Skeletal muscle tissue (tissue), 4 donors: ENCODE results near the gene EMILIN1. TPM values are rescaled to one million over a fixed set of nuclear protein-coding genes. Genes with fewer than 3 reads are reported as not detected.

ENCODE experiments used
- H3K27ac ChIP-seq: one replicate; pipeline ENCODE4 v1.7.0; 2013; ENCODE audit warnings: mild to moderate bottlenecking, low read depth, low read length, inconsistent platforms
- H3K27me3 ChIP-seq, 3 donors: one replicate each; pipeline ENCODE4 v1.7.0; 2013; ENCODE audit warnings: low read length in 3 of 3; ENCODE audit not compliant: control insufficient read depth in 3 of 3, insufficient read depth in 3 of 3
- H3K36me3 ChIP-seq, 3 donors: one replicate each; pipeline ENCODE4 v1.7.0; 2013; ENCODE audit warnings: low read length in 3 of 3; ENCODE audit not compliant: control insufficient read depth in 3 of 3, insufficient read depth in 3 of 3
- H3K4me1 ChIP-seq, 3 donors: one replicate each; pipeline ENCODE4 v1.7.0; 2013; ENCODE audit warnings: low read length in 3 of 3, mild to moderate bottlenecking in 3 of 3; ENCODE audit not compliant: control insufficient read depth in 3 of 3, insufficient read depth in 3 of 3
- H3K4me3 ChIP-seq, 3 donors: one replicate each; pipeline ENCODE4 v1.7.0; 2013; ENCODE audit warnings: low read length in 3 of 3
- H3K9ac ChIP-seq, 3 donors: one replicate each; pipeline ENCODE4 v1.7.0; 2013; ENCODE audit warnings: low read length in 3 of 3, mild to moderate bottlenecking in 3 of 3, moderate library complexity in 2 of 3, low read depth in 1 of 3
- H3K9me3 ChIP-seq, 3 donors: one replicate each; pipeline ENCODE4 v1.7.0; 2013; ENCODE audit warnings: low read length in 3 of 3; ENCODE audit not compliant: control insufficient read depth in 3 of 3
- total RNA-seq: library from RNA; depleted of rRNA; stranded (reverse); fragments of >200 nt; gene quantifications from one replicate; pipeline ENCODE4 v1.2.3, GENCODE V29; 2014
- donor health status: Osteomylitis.

The EMILIN1 gene
- total RNA-seq, 1 donor from 2014 or later: 61.6 TPM

DNA sequence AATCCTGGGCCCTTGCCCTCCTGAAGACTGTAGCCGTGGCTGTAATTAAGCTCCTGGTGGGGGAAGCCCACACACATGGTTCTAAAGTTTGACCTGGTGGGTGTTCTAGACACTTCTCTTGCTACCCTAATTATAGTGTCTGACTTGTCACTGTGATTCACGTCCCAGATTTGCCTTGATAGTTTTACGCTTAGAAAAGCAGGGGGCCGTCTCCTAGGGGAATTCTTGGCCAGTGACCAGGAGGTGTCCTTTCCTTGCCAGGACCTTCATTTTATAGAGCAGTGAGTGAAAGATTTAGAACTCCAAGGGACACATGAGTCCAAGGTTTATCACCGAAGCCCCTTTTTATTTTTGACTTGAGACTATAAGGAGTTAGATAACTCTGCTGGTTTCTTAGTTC lies 36.7 kb upstream of the EMILIN1 start:
- H3K36me3 ChIP-seq: peaks cover 42 to 47% (median 42%) of the 10 kb centered on the region in 3 donors
- H3K9me3 ChIP-seq: no peaks in the 10 kb centered on the region
- H3K4me1 ChIP-seq: peaks cover 3 to 13% (median 11%) of the 10 kb centered on the region in 3 donors
- no peak overlapping the region for H3K4me3 ChIP-seq
- H3K27ac ChIP-seq: peak overlapping the region; percentile 14
- no peak overlapping the region for H3K9ac ChIP-seq
- H3K27me3 ChIP-seq: no peaks in the 10 kb centered on the region

DNA sequence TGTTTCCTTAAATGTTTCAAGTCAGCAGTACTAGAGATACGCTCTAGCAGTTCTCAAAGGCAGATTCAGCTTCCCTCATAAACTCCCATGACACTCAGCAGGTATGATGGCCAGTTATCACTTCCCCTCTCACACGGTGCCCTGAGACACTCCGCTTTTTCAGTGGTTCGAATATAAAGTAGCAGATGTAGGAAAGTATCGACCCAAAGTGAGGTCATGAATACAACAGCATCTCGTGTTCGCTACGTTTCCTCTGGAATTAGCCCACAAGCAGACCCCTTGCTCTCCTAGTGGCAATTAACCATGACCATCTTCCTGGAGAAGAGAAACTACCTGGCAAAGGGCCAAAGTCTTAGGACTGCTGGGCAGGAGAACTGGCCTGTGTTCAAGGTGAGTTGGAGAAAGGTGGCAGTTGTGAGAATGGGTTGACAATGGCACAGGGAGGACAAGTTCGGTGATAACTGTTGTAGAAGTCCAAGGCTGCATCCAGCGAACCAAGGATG lies 36.2 kb upstream of the EMILIN1 start:
- H3K4me1 ChIP-seq: peaks cover 3 to 13% (median 11%) of the 10 kb centered on the region in 3 donors
- no peaks in the 10 kb centered on the region for H3K27me3 ChIP-seq
- no peak overlapping the region for H3K9ac ChIP-seq
- H3K9me3 ChIP-seq: no peaks in the 10 kb centered on the region
- peaks cover 38 to 43% (median 38%) of the 10 kb centered on the region in 3 donors for H3K36me3 ChIP-seq
- H3K4me3 ChIP-seq: no peak overlapping the region
- H3K27ac ChIP-seq: peak overlapping the region; percentile 14

DNA sequence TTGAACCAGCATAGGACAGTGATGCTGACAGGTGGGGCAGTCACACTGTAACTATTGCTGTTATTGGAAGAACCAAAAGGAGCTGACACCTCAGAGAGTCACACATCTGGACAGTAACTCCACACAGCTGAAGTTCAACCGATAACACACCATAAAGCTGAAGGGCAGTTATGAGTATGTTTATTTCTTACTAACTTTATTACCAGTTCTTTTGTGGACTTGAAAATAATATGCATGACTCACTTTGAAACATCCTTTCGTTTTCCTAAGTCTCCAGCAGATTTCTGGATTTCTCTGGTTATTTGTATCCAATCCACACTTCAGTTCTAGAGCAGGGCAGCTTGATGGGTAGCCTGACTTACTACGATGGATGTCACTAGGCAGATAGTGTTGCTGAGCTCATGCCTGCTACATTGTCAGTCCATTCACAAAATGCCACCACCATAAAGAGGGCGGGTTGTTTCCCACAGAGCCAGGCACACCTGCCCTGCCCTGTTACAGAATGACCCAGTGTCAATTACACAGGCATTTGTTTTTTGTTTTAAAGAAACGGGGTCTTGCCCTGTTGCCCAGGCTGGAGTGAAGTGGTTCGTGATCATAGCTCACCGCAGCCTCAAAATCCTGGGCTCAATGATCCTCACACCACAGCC lies 35.3 kb upstream of the EMILIN1 start:
- H3K27me3 ChIP-seq: no peaks in the 10 kb centered on the region
- peaks cover 3 to 13% (median 11%) of the 10 kb centered on the region in 3 donors for H3K4me1 ChIP-seq
- no peak overlapping the region for H3K9ac ChIP-seq
- no peaks in the 10 kb centered on the region for H3K9me3 ChIP-seq
- H3K27ac ChIP-seq: no peak overlapping the region
- H3K36me3 ChIP-seq: peaks cover 29 to 34% (median 29%) of the 10 kb centered on the region in 3 donors
- H3K4me3 ChIP-seq: no peak overlapping the region

DNA sequence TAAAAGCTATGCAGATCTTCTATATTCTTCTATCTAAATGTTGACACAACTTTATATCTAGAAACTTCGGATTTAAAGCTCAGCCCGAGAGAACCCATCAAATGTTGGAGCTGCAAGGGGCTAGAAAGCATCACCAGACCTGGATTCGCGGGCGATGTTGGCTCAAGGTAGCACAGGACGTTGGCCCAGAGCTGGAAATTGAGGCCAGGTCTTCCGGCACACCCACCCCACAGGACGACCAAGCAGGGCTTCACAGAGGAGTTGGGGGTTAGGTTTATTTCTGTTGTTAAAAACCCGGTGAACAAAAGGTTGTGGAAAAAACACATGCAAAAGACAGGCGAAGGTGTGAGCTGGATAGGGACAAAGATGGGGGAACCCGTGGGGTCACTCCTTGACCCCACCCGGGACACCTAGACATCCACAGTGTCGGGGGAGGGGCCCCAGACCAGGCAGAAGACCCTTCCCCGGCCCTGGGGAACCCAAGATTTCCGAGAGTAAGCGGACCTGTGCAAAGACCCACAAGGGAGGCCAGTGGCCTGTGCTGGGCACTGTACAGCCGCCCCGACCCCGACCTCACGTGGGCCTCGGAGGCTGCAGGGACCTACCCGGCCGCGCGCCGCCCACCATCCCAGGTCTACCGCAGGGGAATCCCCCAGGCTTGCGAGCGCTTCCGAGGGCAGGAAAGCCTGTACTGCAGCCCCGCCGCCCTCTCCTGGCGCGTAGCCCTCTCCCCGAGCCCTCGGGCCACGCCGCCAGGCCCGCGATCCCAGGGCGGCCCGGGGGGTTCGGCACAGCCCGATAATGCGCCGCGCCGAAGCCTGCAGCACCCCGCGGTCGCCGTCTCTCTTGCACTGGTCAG lies 28.8 kb upstream of the EMILIN1 start:
- Histone ChIP-seq H3K27ac (peak overlapping the region; percentile 83), H3K9ac (peak overlapping the region; percentile 71 to 85 (median 80)), H3K4me3 (peak overlapping the region; percentile 81 to 86 (median 83)), H3K27me3 (no peaks in the 10 kb centered on the region), H3K9me3 (no peaks in the 10 kb centered on the region), H3K4me1 (peaks cover 18 to 25% (median 20%) of the 10 kb centered on the region in 3 donors), H3K36me3 (peaks cover 9 to 17% (median 13%) of the 10 kb centered on the region in 3 donors)

DNA sequence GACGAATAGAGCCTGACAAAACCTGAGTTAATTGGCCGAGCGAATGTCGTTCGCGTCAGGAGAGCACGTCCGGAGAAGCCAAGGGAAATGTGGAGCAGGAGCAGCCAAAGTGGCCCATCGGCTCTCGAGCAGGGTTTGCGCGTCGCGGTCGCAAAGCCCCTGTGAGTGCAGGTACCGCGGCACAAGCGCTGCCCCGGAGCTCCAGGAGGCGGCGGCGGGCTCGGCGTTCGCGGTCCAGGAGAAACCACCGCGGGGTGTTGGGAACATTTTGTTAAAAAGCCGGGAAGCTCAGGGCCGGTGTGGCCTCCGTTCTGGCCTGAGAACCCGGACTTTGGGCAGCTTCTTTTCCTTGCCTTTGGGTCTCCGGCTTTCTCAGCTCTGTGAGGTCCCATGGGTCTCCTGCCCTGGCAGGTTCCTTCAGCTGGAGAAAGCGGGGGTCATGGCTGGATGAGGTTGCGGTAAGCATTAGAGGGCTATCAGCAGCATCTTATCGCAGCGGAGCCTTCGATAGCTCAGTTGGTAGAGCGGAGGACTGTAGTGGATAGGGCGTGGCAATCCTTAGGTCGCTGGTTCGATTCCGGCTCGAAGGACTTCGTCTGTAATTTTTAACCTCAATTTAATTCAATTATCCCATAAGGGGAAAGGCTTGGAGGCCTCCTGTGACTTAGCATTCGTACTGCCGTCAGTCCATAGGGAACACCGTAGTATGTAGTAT lies 28.0 kb upstream of the EMILIN1 start:
- Histone ChIP-seq H3K9me3 (no peaks in the 10 kb centered on the region), H3K36me3 (peaks cover 17 to 25% (median 21%) of the 10 kb centered on the region in 3 donors), H3K4me1 (peaks cover 18 to 25% (median 20%) of the 10 kb centered on the region in 3 donors), H3K27ac (peak overlapping the region; percentile 83), H3K4me3 (peak overlapping the region; percentile 81 to 86 (median 83)), H3K27me3 (no peaks in the 10 kb centered on the region), H3K9ac (peak overlapping the region; percentile 71 to 85 (median 80))

DNA sequence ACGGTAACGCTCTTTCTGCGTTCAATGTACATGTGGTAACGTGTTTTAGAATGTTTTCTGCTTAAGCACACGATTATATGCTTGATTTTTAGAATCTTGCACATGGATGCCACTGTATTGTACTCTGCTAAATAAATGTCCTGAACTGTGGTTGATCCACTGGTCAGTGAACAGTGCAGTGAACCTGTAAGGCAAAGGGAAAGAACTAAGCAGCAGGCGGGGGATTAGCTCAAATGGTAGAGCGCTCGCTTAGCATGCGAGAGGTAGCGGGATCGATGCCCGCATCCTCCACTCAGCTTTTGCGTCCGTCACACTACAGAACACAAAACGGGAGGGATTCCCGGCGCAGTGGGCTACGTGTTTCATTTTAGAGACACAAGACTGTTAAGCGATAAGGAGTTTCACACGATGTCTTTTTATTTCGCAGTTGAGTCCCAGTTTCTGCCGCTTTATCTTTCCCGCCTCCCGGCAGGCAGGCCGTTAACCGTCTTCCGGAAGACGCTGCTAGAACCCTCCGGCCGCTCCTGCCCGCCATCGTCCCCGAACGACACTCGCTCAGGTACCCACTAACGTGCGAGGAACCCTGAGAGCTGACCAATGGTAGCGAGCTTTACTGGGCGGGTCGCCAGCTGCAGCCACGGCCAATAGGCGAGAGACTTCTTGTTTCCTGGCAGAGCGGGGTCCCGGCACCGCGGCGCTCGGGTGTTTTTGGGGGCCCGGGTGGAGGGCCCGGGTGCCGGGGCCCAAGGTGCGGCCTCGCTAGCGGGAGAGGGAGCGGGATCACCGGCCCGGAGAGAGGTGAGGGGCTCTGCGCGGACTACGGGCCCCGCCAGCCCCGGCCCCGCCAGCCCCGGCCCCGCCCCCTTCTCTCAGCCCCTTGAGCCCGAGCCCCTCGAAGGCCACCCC lies 27.2 kb upstream of the EMILIN1 start, which contains the start of gene AGBL5:
TSS of gene AGBL5 (plus strand) at position 673 of the 906 bp plus-strand sequence. CDS start 1,291 bp downstream, outside the sequence.
- Histone ChIP-seq H3K27ac (peak within 1 kb of the TSS; percentile 83), H3K36me3 (peaks cover 23 to 33% (median 29%) of the 10 kb centered on the region in 3 donors), H3K9ac (peak within 1 kb of the TSS; percentile 71 to 85 (median 80)), H3K4me1 (peaks cover 18 to 25% (median 20%) of the 10 kb centered on the region in 3 donors), H3K27me3 (no peaks in the 10 kb centered on the region), H3K9me3 (no peaks in the 10 kb centered on the region), H3K4me3 (peak within 1 kb of the TSS; percentile 83 to 86 (median 83))

DNA sequence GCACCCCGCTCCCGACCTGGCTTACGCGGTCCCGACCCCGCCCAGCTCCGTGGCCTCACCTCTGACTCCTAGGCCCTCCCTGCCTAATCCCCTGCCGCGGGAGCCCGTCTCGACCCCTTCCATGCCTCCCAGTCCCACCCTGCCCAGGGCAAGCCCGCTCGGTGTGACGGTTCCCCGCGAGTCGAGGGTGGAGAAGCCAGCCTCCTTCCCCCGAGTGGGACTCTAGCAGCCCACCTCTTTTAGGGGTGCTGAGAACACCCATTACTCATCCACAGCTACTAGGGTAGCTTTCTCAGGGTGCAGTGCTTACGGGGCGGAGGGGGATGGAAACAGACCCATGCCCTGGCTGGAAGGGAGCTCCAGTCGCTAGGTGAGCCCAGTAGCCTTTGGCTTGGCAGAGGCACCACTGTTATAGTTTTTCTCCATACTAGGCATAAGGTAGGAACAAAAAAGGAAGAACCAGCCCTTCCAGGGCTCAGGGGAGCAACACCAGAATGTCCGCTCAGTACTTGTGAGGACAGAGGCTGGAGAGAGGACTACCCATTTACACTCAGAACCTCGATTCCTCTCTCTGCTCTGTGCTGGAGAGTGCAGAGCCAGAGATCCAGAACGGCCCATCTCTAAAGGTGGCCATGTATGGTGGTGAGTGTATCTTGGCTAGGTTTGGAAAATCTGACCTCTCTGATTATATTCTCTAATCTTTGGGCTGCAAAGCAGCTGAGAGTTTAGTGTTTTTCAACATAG lies 26.3 kb upstream of the EMILIN1 start:
- peaks cover 23 to 37% (median 37%) of the 10 kb centered on the region in 3 donors for H3K36me3 ChIP-seq
- H3K4me1 ChIP-seq: peaks cover 18 to 25% (median 20%) of the 10 kb centered on the region in 3 donors
- peak overlapping the region; percentile 69 to 77 (median 71) for H3K9ac ChIP-seq
- peak overlapping the region; percentile 83 to 86 (median 83) for H3K4me3 ChIP-seq
- H3K27me3 ChIP-seq: no peaks in the 10 kb centered on the region
- H3K27ac ChIP-seq: peak overlapping the region; percentile 39
- H3K9me3 ChIP-seq: no peaks in the 10 kb centered on the region

DNA sequence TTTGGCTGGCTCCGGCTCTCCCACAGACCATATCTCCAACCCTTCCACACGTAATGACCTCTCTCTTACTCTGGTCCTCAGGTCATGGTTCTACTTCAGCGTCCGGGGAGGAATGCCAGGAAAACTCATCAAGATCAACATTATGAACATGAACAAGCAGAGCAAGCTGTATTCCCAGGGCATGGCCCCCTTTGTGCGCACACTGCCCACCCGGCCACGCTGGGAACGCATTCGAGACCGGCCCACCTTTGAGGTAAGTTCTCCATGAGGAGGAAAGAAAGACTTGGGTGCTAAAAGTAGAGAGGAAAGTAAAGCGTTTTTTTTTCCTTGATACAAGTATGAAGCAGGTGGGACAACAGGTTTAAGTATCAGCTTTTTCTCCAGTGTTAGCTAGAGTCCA lies 25.1 kb upstream of the EMILIN1 start:
- Histone ChIP-seq H3K4me3 (no peak overlapping the region), H3K4me1 (peaks cover 18 to 25% (median 20%) of the 10 kb centered on the region in 3 donors), H3K9ac (no peak overlapping the region), H3K36me3 (peaks cover 28 to 47% (median 46%) of the 10 kb centered on the region in 3 donors), H3K27me3 (no peaks in the 10 kb centered on the region), H3K27ac (no peak overlapping the region), H3K9me3 (no peaks in the 10 kb centered on the region)
